Kidney (tissue), 14 donors: ENCODE measurements around the gene SH3BGRL2. TPM values are rescaled to one million over a fixed set of nuclear protein-coding genes. Genes with fewer than 3 reads are reported as not detected.
"Not testable (repeated sequence)": the region's sequence is repeated elsewhere in the genome, so short reads cannot be mapped to it uniquely, and the experiment has no call there.

Source experiments
- DNase-seq, 5 donors: peaks; one replicate each; pipeline ENCODE4 v3.0.0-alpha.2; 2013 to 2020
- FAIRE-seq: peaks from 2 replicates; lab custom pipeline; 2012; peaks lifted over from hg19 to GRCh38; lab: Jason Lieb, UNC
- H3K27ac ChIP-seq, 2 donors: one replicate each; pipeline ENCODE4 v1.7.0; 2013; ENCODE audit warnings: low read depth in 2 of 2, low read length in 2 of 2, inconsistent platforms in 1 of 2
- H3K27me3 ChIP-seq: one replicate; pipeline ENCODE4 v1.7.1; 2013; ENCODE audit warnings: low read length, inconsistent platforms; ENCODE audit not compliant: control insufficient read depth, insufficient read depth
- H3K36me3 ChIP-seq, 3 donors: one replicate each; pipeline versions ENCODE4 v1.7.0 to v1.7.1; 2013; ENCODE audit warnings: low read length in 3 of 3, control low read depth in 1 of 3, inconsistent platforms in 1 of 3; ENCODE audit not compliant: insufficient read depth in 3 of 3, control insufficient read depth in 2 of 3
- H3K4me1 ChIP-seq, 3 donors: one replicate each; pipeline versions ENCODE4 v1.7.0 to v1.7.1; 2013; ENCODE audit warnings: low read length in 3 of 3, inconsistent platforms in 1 of 3, low read depth in 1 of 3; ENCODE audit not compliant: control insufficient read depth in 2 of 3, insufficient read depth in 2 of 3
- H3K4me3 ChIP-seq, 3 donors: one replicate each; pipeline versions ENCODE4 v1.7.0 to v1.8.1; 2013; ENCODE audit warnings: low read length in 3 of 3, control low read depth in 1 of 3, inconsistent platforms in 1 of 3
- H3K9ac ChIP-seq, 3 donors: one replicate each; pipeline versions ENCODE4 v1.7.0 to v1.7.1; 2013; ENCODE audit warnings: low read length in 3 of 3, control low read depth in 1 of 3, inconsistent platforms in 1 of 3
- H3K9me3 ChIP-seq, 3 donors: one replicate each; pipeline versions ENCODE4 v1.7.0 to v1.7.1; 2013; ENCODE audit warnings: low read length in 3 of 3, control low read depth in 1 of 3, inconsistent platforms in 1 of 3; ENCODE audit not compliant: control insufficient read depth in 2 of 3, insufficient read depth in 1 of 3
- intact Hi-C: fragments of 100-400 bp; cut with DNase I; formaldehyde crosslinking; loops from one replicate; pipeline ENCODE4 v1.11.1; 2022
- polyA plus RNA-seq: library from polyadenylated mRNA; stranded (reverse); fragments of 350-450 nt; fragmentation: Illumina TruSeq; extraction: RNeasy Lipid Tissue Mini Kit (QIAGEN cat#74804); gene quantifications from one replicate; pipeline ENCODE4 v1.2.3, GENCODE V29; 2014; ENCODE audit warnings: low read depth, low replicate concordance; ENCODE audit not compliant: insufficient read depth
- total RNA-seq: library from RNA; stranded (reverse); fragmentation: NEBNext Ultra II Directional; extraction: Animal tissue kit (Norgen Biotek cat#: 25700); gene quantifications from one replicate; pipeline ENCODE4 v1.2.1, GENCODE V29; 2021
- TF ChIP-seq, protein P1 (sequence below): IDR thresholded peaks from 3 replicates; pipeline ENCODE4 v1.5.1; 2012; ENCODE audit warnings: mild to moderate bottlenecking, moderate library complexity, borderline replicate concordance; ENCODE audit not compliant: insufficient read depth; ENCODE audit errors: extremely low read depth
- donor health status: control.
- donor health status: control.
- donor health status: control.
- donor health status: control.
- donor health status: control.
- donor health status: DM: yes; HTN: yes; CAD: no.
- donor health status: Normal renal cell carcinoma (clear cell type).

The SH3BGRL2 gene
- total and polyA plus RNA-seq, 2 donors from 2014 or later, result 14.6 to 18.6 TPM

DNA sequence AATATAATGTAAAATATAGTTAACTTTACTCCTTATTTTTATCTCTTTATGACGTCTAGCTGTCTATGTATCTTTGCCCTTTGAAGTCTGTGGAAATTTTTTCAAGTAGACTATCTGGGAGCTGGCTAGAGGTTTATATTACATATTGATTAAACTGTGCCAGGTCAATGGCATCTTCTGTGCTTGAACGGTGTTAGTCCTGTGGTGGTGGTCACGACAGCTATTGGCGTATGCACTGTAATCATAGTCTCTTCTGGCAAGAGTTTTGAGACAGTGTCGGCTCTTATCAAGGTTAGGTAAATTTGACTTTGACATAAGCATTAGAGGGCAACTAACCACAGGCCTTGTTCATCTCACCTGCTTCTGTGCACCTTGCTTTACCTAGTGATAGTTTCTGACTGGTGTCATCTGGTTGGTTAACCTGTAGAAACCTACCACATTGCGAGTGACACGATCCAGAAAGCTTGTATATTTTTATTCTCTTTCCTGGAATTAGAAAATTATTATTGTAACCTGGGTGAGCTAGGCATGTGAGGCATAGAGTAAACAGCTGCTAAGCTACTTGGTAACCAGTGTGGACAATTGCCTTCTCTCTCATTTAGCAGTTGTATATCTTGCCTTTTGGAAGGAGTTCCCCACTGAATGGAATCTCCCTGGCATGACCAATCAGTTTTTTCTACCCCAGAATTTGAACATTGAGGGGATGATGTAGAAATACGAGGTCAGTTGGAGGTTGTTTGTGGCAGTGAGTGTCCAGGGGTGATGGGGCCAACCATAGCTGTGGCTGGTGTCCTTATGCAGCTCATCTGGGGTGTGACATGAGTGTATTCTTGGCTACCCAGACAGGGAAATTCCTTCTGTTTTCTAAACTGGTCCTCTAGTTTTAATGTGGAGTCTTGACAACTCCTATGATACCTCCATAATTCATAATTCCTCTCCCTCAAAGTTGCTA, 45.9 kb downstream of the SH3BGRL2 start:
- Histone ChIP-seq H3K9ac (no peak overlapping the region), H3K27ac (no peak overlapping the region), H3K9me3 (no peaks in the 10 kb centered on the region), H3K4me1 (no peaks in the 10 kb centered on the region), H3K4me3 (no peak overlapping the region), H3K27me3 (no peaks in the 10 kb centered on the region), H3K36me3 (peaks cover 2 to 6% (median 2%) of the 10 kb centered on the region in 3 donors)
- DNase-seq (no peak), FAIRE-seq (no peak)
- TF ChIP-seq, protein P1, sequence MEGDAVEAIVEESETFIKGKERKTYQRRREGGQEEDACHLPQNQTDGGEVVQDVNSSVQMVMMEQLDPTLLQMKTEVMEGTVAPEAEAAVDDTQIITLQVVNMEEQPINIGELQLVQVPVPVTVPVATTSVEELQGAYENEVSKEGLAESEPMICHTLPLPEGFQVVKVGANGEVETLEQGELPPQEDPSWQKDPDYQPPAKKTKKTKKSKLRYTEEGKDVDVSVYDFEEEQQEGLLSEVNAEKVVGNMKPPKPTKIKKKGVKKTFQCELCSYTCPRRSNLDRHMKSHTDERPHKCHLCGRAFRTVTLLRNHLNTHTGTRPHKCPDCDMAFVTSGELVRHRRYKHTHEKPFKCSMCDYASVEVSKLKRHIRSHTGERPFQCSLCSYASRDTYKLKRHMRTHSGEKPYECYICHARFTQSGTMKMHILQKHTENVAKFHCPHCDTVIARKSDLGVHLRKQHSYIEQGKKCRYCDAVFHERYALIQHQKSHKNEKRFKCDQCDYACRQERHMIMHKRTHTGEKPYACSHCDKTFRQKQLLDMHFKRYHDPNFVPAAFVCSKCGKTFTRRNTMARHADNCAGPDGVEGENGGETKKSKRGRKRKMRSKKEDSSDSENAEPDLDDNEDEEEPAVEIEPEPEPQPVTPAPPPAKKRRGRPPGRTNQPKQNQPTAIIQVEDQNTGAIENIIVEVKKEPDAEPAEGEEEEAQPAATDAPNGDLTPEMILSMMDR, result no peak
- intact Hi-C loops, result no loop called here

DNA sequence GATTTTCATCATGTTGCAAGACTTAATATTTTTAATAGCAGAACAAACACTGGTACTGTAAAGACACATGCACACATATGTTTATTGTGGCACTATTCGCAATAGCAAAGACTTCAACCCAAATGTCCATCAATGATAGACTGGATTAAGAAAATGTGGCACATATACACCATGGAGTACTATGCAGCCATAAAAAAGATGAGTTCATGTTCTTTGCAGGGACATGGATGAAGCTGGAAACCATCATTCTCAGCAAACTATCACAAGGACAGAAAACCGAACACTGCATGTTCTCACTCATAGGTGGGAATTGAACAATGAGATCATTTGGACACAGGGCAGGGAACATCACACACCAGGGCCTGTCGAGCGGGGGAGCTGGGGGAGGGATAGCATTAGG, 51.6 kb downstream of the SH3BGRL2 start:
- H3K27ac ChIP-seq, DNase-seq, FAIRE-seq, intact Hi-C loops, H3K9ac ChIP-seq, H3K4me3 ChIP-seq, H3K9me3 ChIP-seq, H3K27me3 ChIP-seq, H3K36me3 ChIP-seq: not testable (repeated sequence)
- H3K4me1 ChIP-seq, result peaks cover 0 to 10% (median 2%) of the 10 kb centered on the region in 3 donors

DNA sequence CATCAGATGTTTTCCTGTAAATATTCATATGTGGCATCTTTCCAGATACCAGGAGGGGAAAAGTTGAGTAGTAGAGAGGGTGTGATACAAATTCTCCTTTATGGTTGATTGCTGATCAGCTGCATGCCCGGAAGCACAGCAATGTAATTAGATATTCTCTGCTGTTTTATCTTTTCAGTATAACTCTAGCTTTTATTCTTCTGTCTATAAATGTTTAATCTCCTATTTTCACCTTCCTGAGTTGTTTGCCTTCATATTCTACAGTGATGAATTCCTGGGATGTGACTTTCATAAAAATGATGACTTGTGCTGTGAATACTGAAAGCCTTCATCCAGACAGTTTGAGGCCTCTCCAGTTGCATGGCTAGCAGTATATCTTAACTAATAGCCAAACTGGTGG, 53.7 kb downstream of the SH3BGRL2 start:
- TF ChIP-seq, protein P1, result no peak
- Histone ChIP-seq H3K36me3 (no peaks in the 10 kb centered on the region), H3K4me3 (no peak overlapping the region), H3K9ac (no peak overlapping the region), H3K9me3 (no peaks in the 10 kb centered on the region), H3K27me3 (no peaks in the 10 kb centered on the region), H3K4me1 (peaks cover 0 to 14% (median 2%) of the 10 kb centered on the region in 3 donors), H3K27ac (no peak overlapping the region)
- intact Hi-C loops, result no loop called here
- DNase-seq (no peak), FAIRE-seq (no peak)

DNA sequence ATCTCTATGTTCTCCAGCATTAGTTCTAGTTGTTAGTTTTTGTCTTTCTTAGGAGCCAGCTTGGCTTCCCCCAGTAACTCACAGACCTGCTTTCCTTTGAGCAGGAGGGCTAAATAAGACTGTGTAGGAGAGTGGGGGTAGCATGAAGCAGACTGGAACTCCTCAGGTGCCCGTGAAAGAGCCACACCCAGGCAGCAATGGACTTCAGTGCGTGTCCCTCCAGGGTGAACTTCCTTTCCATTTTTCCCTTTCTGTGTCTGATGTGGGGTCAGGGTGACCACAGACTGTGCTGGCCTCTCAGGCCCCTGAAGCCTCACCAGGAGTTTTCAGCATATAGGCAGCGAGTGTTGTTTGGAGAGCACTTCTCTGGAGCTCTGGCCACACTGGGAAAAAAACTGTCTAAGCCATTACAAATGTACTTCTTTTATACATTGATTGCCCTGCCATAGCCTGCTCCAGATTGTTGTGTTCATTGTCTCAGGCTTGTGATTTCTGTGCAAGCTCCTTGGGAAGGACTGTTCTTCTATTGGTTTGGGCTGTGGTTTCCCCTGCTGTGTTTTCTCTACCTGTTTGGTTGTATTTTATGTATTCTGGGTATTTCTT, 55.7 kb downstream of the SH3BGRL2 start:
- FAIRE-seq (no peak), DNase-seq (no peak)
- H3K27me3 ChIP-seq, result no peaks in the 10 kb centered on the region
- H3K9me3 ChIP-seq, result no peaks in the 10 kb centered on the region
- intact Hi-C loops, result no loop called here
- H3K4me3 ChIP-seq, result no peak overlapping the region
- TF ChIP-seq, protein P1, result no peak
- no peak overlapping the region for H3K9ac ChIP-seq
- no peaks in the 10 kb centered on the region for H3K36me3 ChIP-seq
- no peak overlapping the region for H3K27ac ChIP-seq
- H3K4me1 ChIP-seq, result peaks cover 0 to 14% (median 2%) of the 10 kb centered on the region in 3 donors
